ENCODE data around the gene HASPIN. TPM values are rescaled to one million over a fixed set of nuclear protein-coding genes. Genes with fewer than 3 reads are reported as not detected.

The HASPIN gene
- polyA plus RNA-seq, 1 donor (not counting 4 experiments of a cell fraction or from before 2014, with no cell fraction given), result 3.5 TPM

GRCh38 chr17:3763777-3764170 is 40.1 kb downstream of the HASPIN start:
- no peak overlapping the region for H3K9ac ChIP-seq (ENCODE audit: control insufficient read depth, extremely low read depth, insufficient read depth, low read length)
- no peaks in the 10 kb centered on the region for H3K36me3 ChIP-seq (ENCODE audit: control insufficient read depth in 2 of 2, extremely low read depth in 1 of 2, insufficient read depth in 2 of 2, low read length in 2 of 2)
- H3K4me2 ChIP-seq (ENCODE audit: control insufficient read depth, extremely low read depth, insufficient read depth, low read depth, low read length), result no peak overlapping the region
- H4K20me1 ChIP-seq (ENCODE audit: control insufficient read depth, extremely low read depth, insufficient read depth, low read length), result no peaks in the 10 kb centered on the region
- no peak overlapping the region for H3K27ac ChIP-seq (ENCODE audit: control insufficient read depth, insufficient read depth, low read length)
- no peaks in the 10 kb centered on the region for H3K9me1 ChIP-seq (ENCODE audit: control insufficient read depth, extremely low read depth, insufficient read depth, low read length)
- dilution Hi-C loops (cut with MboI; ENCODE audit: extremely low pct_ligation_motif_present, low sequenced_read_pairs), result no loop called here
- no peaks in the 10 kb centered on the region for H3K79me2 ChIP-seq (ENCODE audit: control insufficient read depth, insufficient read depth, low read length)
- TF ChIP-seq CTCF (optimal IDR thresholded peaks at IDR 0.05 in 1 of 3, IDR thresholded peaks at IDR 0.05 in 1 of 3, conservative IDR thresholded peaks at IDR 0.05 in 1 of 3; ENCODE audit: extremely low read depth in 1 of 3, insufficient read depth in 2 of 3, low read length in 3 of 3), result no peak
- TF ChIP-seq EZH2 (IDR thresholded peaks at IDR 0.05; ENCODE audit: low read length), result no peak
- no peak for FAIRE-seq
- H3K4me3 ChIP-seq (ENCODE audit: control insufficient read depth in 2 of 3, extremely low read depth in 1 of 3, insufficient read depth in 2 of 3, low read depth in 1 of 3, low read length in 3 of 3), result no peak overlapping the region
- H2AFZ ChIP-seq (ENCODE audit: control insufficient read depth, low read length), result no peak overlapping the region
- H3K27me3 ChIP-seq (ENCODE audit: control insufficient read depth, extremely low read depth, insufficient read depth, low read length), result no peaks in the 10 kb centered on the region
- no peaks in the 10 kb centered on the region for H3K4me1 ChIP-seq (ENCODE audit: control insufficient read depth, extremely low read depth, insufficient read depth, low read length)
- no peaks in the 10 kb centered on the region for H3K9me3 ChIP-seq (ENCODE audit: control insufficient read depth, low read depth, low read length)
- DNase-seq (ENCODE audit: low read depth, low spot score), result no peak

GRCh38 chr17:3765981-3766380 is 42.3 kb downstream of the HASPIN start:
- FAIRE-seq (no peak), DNase-seq (ENCODE audit: low read depth, low spot score) (no peak)
- H3K27ac ChIP-seq (ENCODE audit: control insufficient read depth, insufficient read depth, low read length), result no peak overlapping the region
- H3K4me2 ChIP-seq (ENCODE audit: control insufficient read depth, extremely low read depth, insufficient read depth, low read depth, low read length), result no peak overlapping the region
- H3K79me2 ChIP-seq (ENCODE audit: control insufficient read depth, insufficient read depth, low read length), result no peaks in the 10 kb centered on the region
- no peak for TF ChIP-seq CTCF (optimal IDR thresholded peaks at IDR 0.05 in 1 of 3, IDR thresholded peaks at IDR 0.05 in 1 of 3, conservative IDR thresholded peaks at IDR 0.05 in 1 of 3; ENCODE audit: extremely low read depth in 1 of 3, insufficient read depth in 2 of 3, low read length in 3 of 3)
- TF ChIP-seq EZH2 (IDR thresholded peaks at IDR 0.05; ENCODE audit: low read length), result no peak
- no peaks in the 10 kb centered on the region for H3K4me1 ChIP-seq (ENCODE audit: control insufficient read depth, extremely low read depth, insufficient read depth, low read length)
- H3K9me1 ChIP-seq (ENCODE audit: control insufficient read depth, extremely low read depth, insufficient read depth, low read length), result no peaks in the 10 kb centered on the region
- no peaks in the 10 kb centered on the region for H3K36me3 ChIP-seq (ENCODE audit: control insufficient read depth in 2 of 2, extremely low read depth in 1 of 2, insufficient read depth in 2 of 2, low read length in 2 of 2)
- no peaks in the 10 kb centered on the region for H3K27me3 ChIP-seq (ENCODE audit: control insufficient read depth, extremely low read depth, insufficient read depth, low read length)
- no peak overlapping the region for H3K4me3 ChIP-seq (ENCODE audit: control insufficient read depth in 2 of 3, extremely low read depth in 1 of 3, insufficient read depth in 2 of 3, low read depth in 1 of 3, low read length in 3 of 3)
- no peak overlapping the region for H3K9ac ChIP-seq (ENCODE audit: control insufficient read depth, extremely low read depth, insufficient read depth, low read length)
- no peak overlapping the region for H2AFZ ChIP-seq (ENCODE audit: control insufficient read depth, low read length)
- H3K9me3 ChIP-seq (ENCODE audit: control insufficient read depth, low read depth, low read length), result no peaks in the 10 kb centered on the region
- H4K20me1 ChIP-seq (ENCODE audit: control insufficient read depth, extremely low read depth, insufficient read depth, low read length), result no peaks in the 10 kb centered on the region
- dilution Hi-C loops (cut with MboI; ENCODE audit: extremely low pct_ligation_motif_present, low sequenced_read_pairs), result no loop called here
